Panc1 (cell line): ENCODE data around the gene AMFR. TPM values are rescaled to one million over a fixed set of nuclear protein-coding genes. Genes with fewer than 3 reads are reported as not detected.

Source experiments
- ATAC-seq: fragments of 200-7000 bp; cut with Tn5 transposase; 2 replicates; pipeline ENCODE4 v1.9.1; 2020; ENCODE audit warnings: mild to moderate bottlenecking, moderate library complexity
- BruUV-seq: library from RNA; stranded (reverse); fragments of 400-500 nt; replicated peaks from 2 replicates; lab custom pipeline; 2021; lab: Mats Ljungman, UMichigan
- CTCF ChIA-PET: fragments of 300-600 bp; sonication (Branson Sonifier 250); formaldehyde crosslinking; loops from one replicate; lab custom pipeline; 2022; ENCODE audit warnings: antibody characterized with exemption; lab: Charles Lee
- POLR2A ChIA-PET: fragments of 300-600 bp; sonication (Branson Sonifier 250); formaldehyde crosslinking; loops from one replicate; lab custom pipeline; 2022; ENCODE audit warnings: antibody characterized with exemption; lab: Charles Lee
- DNase-seq: peaks from one replicate; pipeline ENCODE4 v3.0.0-alpha.2; 2010; ENCODE audit warnings: low read depth, low spot score
- H3K27ac ChIP-seq: 2 replicates; pipeline ENCODE4 v1.5.1; 2011; ENCODE audit warnings: mild to moderate bottlenecking, low read length, inconsistent platforms
- H3K27me3 ChIP-seq: fragments of 200-500 bp; sonication (Bioruptor generic); 2 replicates; pipeline ENCODE4 v1.6.0; 2014; ENCODE audit warnings: low read length, inconsistent platforms; ENCODE audit not compliant: control insufficient read depth, insufficient read depth
- H3K36me3 ChIP-seq: fragments of 200-500 bp; sonication (Bioruptor generic); 2 replicates; pipeline ENCODE4 v1.5.1; 2014; ENCODE audit warnings: inconsistent platforms, mild to moderate bottlenecking, low read length, moderate library complexity; ENCODE audit not compliant: control insufficient read depth, insufficient read depth
- H3K4me1 ChIP-seq: 2 replicates; pipeline ENCODE4 v1.5.1; 2011; ENCODE audit warnings: inconsistent platforms, mild to moderate bottlenecking, low read length, moderate library complexity; ENCODE audit not compliant: control insufficient read depth, insufficient read depth
- H3K4me3 ChIP-seq, 2 experiments: 2 replicates each; pipeline ENCODE4 v1.5.1; 2011 to 2012; ENCODE audit warnings: low read depth in 2 of 2, low read length in 2 of 2, mild to moderate bottlenecking in 2 of 2, inconsistent platforms in 1 of 2, moderate library complexity in 1 of 2
- H3K9me3 ChIP-seq: fragments of 200-500 bp; sonication (Bioruptor generic); 2 replicates; pipeline ENCODE4 v1.5.1; 2014; ENCODE audit warnings: low read depth, mild to moderate bottlenecking, inconsistent platforms, low read length, moderate library complexity; ENCODE audit not compliant: control insufficient read depth, insufficient read depth
- CTCF ChIP-seq: fragments of 450-650 bp; IDR thresholded peaks from 2 replicates; pipeline ENCODE4 v1.5.1; 2017; ENCODE audit warnings: mild to moderate bottlenecking
- POLR2AphosphoS5 ChIP-seq: IDR thresholded peaks from 2 replicates; pipeline ENCODE4 v1.6.1; 2012; ENCODE audit warnings: mild to moderate bottlenecking, low read depth, low read length, moderate library complexity
- REST ChIP-seq, 2 experiments: IDR thresholded peaks; 2 replicates each; pipeline ENCODE4 v1.6.1; 2011 to 2012; ENCODE audit warnings: low read depth in 2 of 2, control low read depth in 1 of 2, low read length in 1 of 2, mild to moderate bottlenecking in 1 of 2, moderate library complexity in 1 of 2; ENCODE audit not compliant: insufficient read depth in 1 of 2
- SIN3A ChIP-seq: IDR thresholded peaks from 2 replicates; pipeline ENCODE4 v1.6.1; 2012; ENCODE audit warnings: low read depth, mild to moderate bottlenecking, low read length, moderate library complexity, borderline replicate concordance; ENCODE audit not compliant: insufficient read depth
- TCF7L2 ChIP-seq: IDR thresholded peaks from 2 replicates; pipeline ENCODE4 v1.6.1; 2011; ENCODE audit warnings: mild to moderate bottlenecking, low read depth, low read length, inconsistent platforms
- in situ Hi-C: cut with HindIII; loops from 2 replicates; pipeline ENCODE4 v1.10.0; 2016; ENCODE audit warnings: low sequenced_read_pairs, low pct_unique_long_range_greater_than_20kb
- intact Hi-C: fragments of 100-400 bp; cut with micrococcal nuclease; formaldehyde crosslinking; loops from one replicate; pipeline ENCODE4 v1.10.0; 2022; ENCODE audit not compliant: unreplicated experiment
- total RNA-seq: library from RNA; stranded (reverse); gene quantifications from one replicate; pipeline ENCODE4 v1.2.1, GENCODE V29; 2021; ENCODE audit not compliant: unreplicated experiment

Gene AMFR
- total RNA-seq, 1 experiment from 2014 or later: 89.6 TPM

- Histone ChIP-seq H3K4me1 (no peaks in the 10 kb centered on the region), H3K9me3 (no peaks in the 10 kb centered on the region), H3K27me3 (no peaks in the 10 kb centered on the region), H3K4me3 (no peak overlapping the region), H3K27ac (no peak overlapping the region), H3K36me3 (no peaks in the 10 kb centered on the region)
- DNase-seq (no peak), ATAC-seq (no peak)
- in situ Hi-C loops: no loop called here
- TF ChIP-seq REST (IDR thresholded peaks at IDR 0.05; ENCODE audit: insufficient read depth in 1 of 2, low read depth in 2 of 2, low read length in 1 of 2) (no peak), SIN3A (no peak), CTCF (no peak), POLR2AphosphoS5 (no peak), TCF7L2 (no peak)
- CTCF ChIA-PET: no interaction called here
- BruUV-seq: TSS peak; percentile 62
- POLR2A ChIA-PET: no interaction called here
- intact Hi-C loops: no loop called here
These were observed 79.0 kb downstream of the AMFR start for GRCh38 chr16:56346131-56346890.

GRCh38 chr16:56345406-56346050 lies 79.8 kb downstream of the AMFR start:
- DNase-seq: no peak
- H3K9me3 ChIP-seq: no peaks in the 10 kb centered on the region
- ATAC-seq: no peak
- TF ChIP-seq TCF7L2 (no peak), SIN3A (no peak), CTCF (no peak), REST (IDR thresholded peaks at IDR 0.05; ENCODE audit: insufficient read depth in 1 of 2, low read depth in 2 of 2, low read length in 1 of 2) (no peak), POLR2AphosphoS5 (no peak)
- POLR2A ChIA-PET: no interaction called here
- H3K27me3 ChIP-seq: no peaks in the 10 kb centered on the region
- no peaks in the 10 kb centered on the region for H3K36me3 ChIP-seq
- BruUV-seq: no TSS peak
- in situ Hi-C loops: no loop called here
- CTCF ChIA-PET: no interaction called here
- H3K4me3 ChIP-seq: no peak overlapping the region
- no peaks in the 10 kb centered on the region for H3K4me1 ChIP-seq
- no peak overlapping the region for H3K27ac ChIP-seq
- intact Hi-C loops: no loop called here
